ENCODE measurements around the gene CACNB2.

The CACNB2 gene

GRCh38 chr10:18236756-18237155 lies 96.5 kb downstream of the CACNB2 start:
- DNase-seq, result no peak

GRCh38 chr10:18238870-18239485 lies 98.8 kb downstream of the CACNB2 start:
- DNase-seq, result no peak

- no peak for DNase-seq
Measured at GRCh38 chr10:18240185-18240882, 100.1 kb downstream of the CACNB2 start.

- DNase-seq, result no peak
Measured at GRCh38 chr10:18246967-18247366, 106.7 kb downstream of the CACNB2 start.

GRCh38 chr10:18252086-18252485 lies 111.9 kb downstream of the CACNB2 start:
- DNase-seq, result no peak

GRCh38 chr10:18254086-18254485 lies 113.9 kb downstream of the CACNB2 start:
- no peak for DNase-seq

GRCh38 chr10:18254692-18255091 lies 114.5 kb downstream of the CACNB2 start:
- no peak for DNase-seq

- DNase-seq, result no peak
Measured at GRCh38 chr10:18260310-18260922, 120.2 kb downstream of the CACNB2 start.

GRCh38 chr10:18261063-18261610 lies 120.9 kb downstream of the CACNB2 start:
- no peak for DNase-seq

- no peak for DNase-seq
Measured at GRCh38 chr10:18261768-18262231, 121.6 kb downstream of the CACNB2 start.

- DNase-seq, result no peak
Measured at GRCh38 chr10:18264466-18265050, 124.3 kb downstream of the CACNB2 start.

GRCh38 chr10:18268005-18268404 lies 127.8 kb downstream of the CACNB2 start:
- no peak for DNase-seq

- no peak for DNase-seq
Measured at GRCh38 chr10:18271491-18271890, 131.3 kb downstream of the CACNB2 start.

GRCh38 chr10:18273039-18273438 lies 132.8 kb downstream of the CACNB2 start:
- no peak for DNase-seq

- DNase-seq, result no peak
Measured at GRCh38 chr10:18278181-18278580, 138.0 kb downstream of the CACNB2 start.

- DNase-seq, result no peak
Measured at GRCh38 chr10:18279173-18279572, 138.9 kb downstream of the CACNB2 start.

- no peak for DNase-seq
Measured at GRCh38 chr10:18282094-18282493, 141.9 kb downstream of the CACNB2 start.

- peak; percentile 72 for DNase-seq
Measured at GRCh38 chr10:18290651-18291313, 150.6 kb downstream of the CACNB2 start.

GRCh38 chr10:18293536-18294510 lies 153.6 kb downstream of the CACNB2 start:
- DNase-seq, result no peak

- no peak for DNase-seq
Measured at GRCh38 chr10:18294633-18295032, 154.4 kb downstream of the CACNB2 start.

- no peak for DNase-seq
Measured at GRCh38 chr10:18297659-18298058, 157.4 kb downstream of the CACNB2 start.

- no peak for DNase-seq
Measured at GRCh38 chr10:18298256-18298655, 158.0 kb downstream of the CACNB2 start.

All from COR-L47 (cell line).